Activated CD8-positive, alpha-beta T cell treated with anti-CD3 and anti-CD28 coated beads for 36 hours (primary cell): Measurements from ENCODE around the gene ELMO2. TPM values are rescaled to one million over a fixed set of nuclear protein-coding genes. Genes with fewer than 3 reads are reported as not detected.

ENCODE experiments used
- ATAC-seq: fragments of 200-7000 bp; cut with Tn5 transposase; one replicate; pipeline ENCODE4 v1.10.0; 2021; ENCODE audit warnings: mild to moderate bottlenecking, moderate library complexity
- CTCF ChIA-PET: fragments of 350-600 bp; sonication (Branson Sonifier 250); formaldehyde crosslinking; loops from one replicate; lab custom pipeline; 2021; ENCODE audit warnings: antibody characterized with exemption; lab: Charles Lee
- POLR2A ChIA-PET: fragments of 350-600 bp; sonication (Branson Sonifier 250); formaldehyde crosslinking; loops from one replicate; lab custom pipeline; 2021; ENCODE audit warnings: antibody characterized with exemption; lab: Charles Lee
- DNase-seq: peaks from one replicate; pipeline ENCODE4 v3.0.0-alpha.2; 2020
- H3K27ac Mint-ChIP-seq: one replicate; pipeline ENCODE4 v1.8.0; 2021; ENCODE audit warnings: mild to moderate bottlenecking, mixed read lengths
- H3K27me3 Mint-ChIP-seq: one replicate; pipeline ENCODE4 v1.8.0; 2021; ENCODE audit warnings: mixed read lengths
- H3K36me3 Mint-ChIP-seq: one replicate; pipeline ENCODE4 v1.8.0; 2021; ENCODE audit warnings: low read depth, mixed read lengths
- H3K4me1 Mint-ChIP-seq: one replicate; pipeline ENCODE4 v1.8.0; 2021; ENCODE audit warnings: low read depth, mixed read lengths
- H3K4me3 Mint-ChIP-seq: one replicate; pipeline ENCODE4 v1.8.0; 2021; ENCODE audit warnings: mild to moderate bottlenecking, moderate library complexity, mixed read lengths
- H3K9me3 Mint-ChIP-seq: one replicate; pipeline ENCODE4 v1.8.0; 2021; ENCODE audit warnings: mixed read lengths
- CTCF ChIP-seq: fragments of 200-600 bp; IDR thresholded peaks from one replicate; pipeline ENCODE4 v1.8.0; 2022; ENCODE audit warnings: antibody characterized with exemption, mild to moderate bottlenecking
- intact Hi-C: fragments of 100-400 bp; cut with micrococcal nuclease; formaldehyde crosslinking; loops from one replicate; pipeline ENCODE4 v1.10.0; 2022
- total RNA-seq, 2 experiments: library from RNA; stranded (reverse); gene quantifications; one replicate each; pipeline ENCODE4 v1.2.3, GENCODE V29; 2021

ELMO2 gene
- total RNA-seq, 2 experiments from 2014 or later = 36.2 to 38.1 TPM

GRCh38 chr20:46438156-46438750 lies 31.8 kb upstream of the ELMO2 start:
- ATAC-seq (no peak), DNase-seq (peak; percentile 14)
- ChIA-PET POLR2A (interaction anchor here (0.6 kb wide), 1 partner anchor 8 kb away, joined by 3 read pairs; no protein-coding TSS in a partner anchor), CTCF (interaction anchor here (0.8 to 2.0 kb wide), 4 partner anchors 18 to 425 kb away, joined by 4 to 7 read pairs (median 4); no protein-coding TSS in a partner anchor)
- intact Hi-C loops = no loop called here
- no peak overlapping the region for H3K4me3 Mint-ChIP-seq
- H3K9me3 Mint-ChIP-seq = no peaks in the 10 kb centered on the region
- no peaks in the 10 kb centered on the region for H3K4me1 Mint-ChIP-seq
- peaks cover 15% of the 10 kb centered on the region for H3K27me3 Mint-ChIP-seq
- no peak overlapping the region for H3K27ac Mint-ChIP-seq
- no peaks in the 10 kb centered on the region for H3K36me3 Mint-ChIP-seq
- TF ChIP-seq CTCF = peak; percentile 19

GRCh38 chr20:46435146-46435545 lies 28.7 kb upstream of the ELMO2 start:
- Mint-ChIP-seq H3K27me3 (peaks cover 18% of the 10 kb centered on the region), H3K4me1 (no peaks in the 10 kb centered on the region), H3K27ac (no peak overlapping the region), H3K36me3 (no peaks in the 10 kb centered on the region), H3K4me3 (no peak overlapping the region), H3K9me3 (no peaks in the 10 kb centered on the region)
- DNase-seq (no peak), ATAC-seq (no peak)
- TF ChIP-seq CTCF = no peak
- CTCF ChIA-PET = no interaction called here
- intact Hi-C loops = no loop called here
- POLR2A ChIA-PET = interaction anchor here (0.6 kb wide), 1 partner anchor 105 kb away, joined by 3 read pairs; no protein-coding TSS in a partner anchor

GRCh38 chr20:46434597-46434996 lies 28.2 kb upstream of the ELMO2 start:
- TF ChIP-seq CTCF = no peak
- ChIA-PET CTCF (interaction anchor here (1.5 kb wide), 1 partner anchor 23 kb away, joined by 3 read pairs; no protein-coding TSS in a partner anchor), POLR2A (interaction anchor here (0.6 to 0.7 kb wide), 2 partner anchors 7 to 104 kb away, joined by 3 read pairs; no protein-coding TSS in a partner anchor)
- H3K27ac Mint-ChIP-seq = no peak overlapping the region
- no peaks in the 10 kb centered on the region for H3K4me1 Mint-ChIP-seq
- no peaks in the 10 kb centered on the region for H3K9me3 Mint-ChIP-seq
- H3K36me3 Mint-ChIP-seq = no peaks in the 10 kb centered on the region
- no peak overlapping the region for H3K4me3 Mint-ChIP-seq
- H3K27me3 Mint-ChIP-seq = peaks cover 21% of the 10 kb centered on the region
- DNase-seq (no peak), ATAC-seq (no peak)
- intact Hi-C loops = no loop called here

GRCh38 chr20:46433051-46433450 lies 26.6 kb upstream of the ELMO2 start:
- Mint-ChIP-seq H3K27me3 (peaks cover 22% of the 10 kb centered on the region), H3K27ac (no peak overlapping the region), H3K4me3 (no peak overlapping the region), H3K4me1 (no peaks in the 10 kb centered on the region), H3K36me3 (no peaks in the 10 kb centered on the region), H3K9me3 (no peaks in the 10 kb centered on the region)
- no peak for DNase-seq
- ChIA-PET CTCF (interaction anchor here (1.5 kb wide), 1 partner anchor 21 kb away, joined by 3 read pairs; no protein-coding TSS in a partner anchor), POLR2A (interaction anchor here (0.7 to 1.3 kb wide), 2 partner anchors 12 to 74 kb away, joined by 3 read pairs; no protein-coding TSS in a partner anchor)
- intact Hi-C loops = no loop called here
- TF ChIP-seq CTCF = no peak
- no peak for ATAC-seq
